ENCODE results near the gene PLCXD1.

PLCXD1 gene

DNA sequence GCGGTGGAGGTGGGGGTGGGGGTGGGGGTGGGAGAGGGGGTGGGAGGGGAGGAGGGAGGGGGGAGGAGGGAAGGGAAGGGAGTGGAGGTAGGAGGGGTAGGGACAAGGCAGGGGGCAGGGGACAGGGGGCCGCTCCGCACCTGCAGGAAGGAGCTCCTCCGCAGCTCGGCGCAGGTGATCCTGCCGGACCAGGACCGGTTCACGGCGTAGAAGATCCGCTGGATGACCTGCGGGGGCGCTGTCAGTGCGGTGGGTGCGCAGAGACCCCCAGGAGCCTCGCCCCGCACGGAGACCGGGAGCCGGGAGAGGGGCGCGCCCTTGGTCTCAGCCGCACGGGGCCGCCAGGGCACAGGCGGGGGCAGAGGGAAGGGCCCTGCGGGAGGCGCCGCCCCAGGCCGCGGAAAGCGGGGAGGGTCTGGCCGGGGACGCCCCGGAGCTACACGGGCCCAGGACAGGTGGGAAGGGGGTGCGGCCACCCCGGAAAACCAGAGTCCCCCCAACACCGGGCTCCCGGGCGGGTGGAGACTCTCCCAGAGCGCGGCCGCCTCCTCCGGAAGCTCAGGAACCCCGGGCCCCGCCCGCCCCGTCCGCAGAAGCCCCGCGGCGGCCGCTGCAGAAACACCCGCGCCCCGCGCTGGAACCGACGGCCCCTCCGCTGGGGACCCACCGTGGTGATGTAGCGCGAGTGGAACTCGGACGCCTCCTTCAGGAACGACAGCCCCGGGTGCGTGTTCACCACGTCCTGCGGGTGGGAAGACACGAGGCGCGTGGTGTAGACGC, 65.0 kb downstream of the PLCXD1 start:
- no peak for DNase-seq (ENCODE audit: low spot score)
- in situ Hi-C loops (cut with MboI; ENCODE audit: low pct_unique_long_range_greater_than_20kb, low sequenced_read_pairs, unreplicated experiment), result no loop called here
- TF ChIP-seq, protein P1, sequence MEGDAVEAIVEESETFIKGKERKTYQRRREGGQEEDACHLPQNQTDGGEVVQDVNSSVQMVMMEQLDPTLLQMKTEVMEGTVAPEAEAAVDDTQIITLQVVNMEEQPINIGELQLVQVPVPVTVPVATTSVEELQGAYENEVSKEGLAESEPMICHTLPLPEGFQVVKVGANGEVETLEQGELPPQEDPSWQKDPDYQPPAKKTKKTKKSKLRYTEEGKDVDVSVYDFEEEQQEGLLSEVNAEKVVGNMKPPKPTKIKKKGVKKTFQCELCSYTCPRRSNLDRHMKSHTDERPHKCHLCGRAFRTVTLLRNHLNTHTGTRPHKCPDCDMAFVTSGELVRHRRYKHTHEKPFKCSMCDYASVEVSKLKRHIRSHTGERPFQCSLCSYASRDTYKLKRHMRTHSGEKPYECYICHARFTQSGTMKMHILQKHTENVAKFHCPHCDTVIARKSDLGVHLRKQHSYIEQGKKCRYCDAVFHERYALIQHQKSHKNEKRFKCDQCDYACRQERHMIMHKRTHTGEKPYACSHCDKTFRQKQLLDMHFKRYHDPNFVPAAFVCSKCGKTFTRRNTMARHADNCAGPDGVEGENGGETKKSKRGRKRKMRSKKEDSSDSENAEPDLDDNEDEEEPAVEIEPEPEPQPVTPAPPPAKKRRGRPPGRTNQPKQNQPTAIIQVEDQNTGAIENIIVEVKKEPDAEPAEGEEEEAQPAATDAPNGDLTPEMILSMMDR (IDR thresholded peaks at IDR 0.05; ENCODE audit: extremely low read depth, insufficient read depth, missing control alignments), result no peak

DNA sequence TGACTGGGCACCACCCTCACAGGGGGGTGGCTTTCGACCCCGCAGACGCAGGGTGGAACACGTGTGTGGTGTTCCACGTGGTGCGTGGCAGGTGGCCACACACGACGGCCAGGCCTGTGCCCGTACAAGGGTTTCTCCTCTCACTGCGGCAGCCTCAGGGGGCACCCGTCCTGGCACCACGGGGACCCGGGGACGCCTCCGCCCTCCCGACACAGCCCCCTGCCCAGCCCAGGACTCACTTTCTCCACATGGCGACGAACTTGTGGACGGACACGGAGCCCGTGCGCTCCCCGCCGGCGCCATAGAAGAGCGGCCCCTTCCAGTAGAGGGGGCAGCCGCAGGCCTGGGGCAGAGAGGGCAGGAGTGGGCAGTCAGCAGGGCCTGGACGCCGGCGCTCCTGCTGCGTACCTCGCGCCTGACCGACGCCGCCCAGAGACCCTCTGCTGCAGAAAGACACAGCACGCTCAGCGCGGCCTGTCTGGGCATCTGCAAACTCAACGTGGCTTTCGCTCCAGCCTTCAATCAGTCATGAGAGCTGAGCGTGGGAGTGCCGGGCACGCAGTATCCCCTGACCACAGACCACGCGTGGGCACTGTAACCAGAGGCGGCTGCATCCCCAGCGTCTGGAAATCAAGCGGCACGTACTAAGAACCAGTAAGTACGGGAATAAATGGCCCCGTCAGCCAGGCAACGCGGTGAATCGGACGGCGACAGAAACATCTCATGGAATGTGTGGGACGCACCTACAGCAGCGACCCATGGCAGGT, 66.4 kb downstream of the PLCXD1 start:
- in situ Hi-C loops (cut with MboI; ENCODE audit: low pct_unique_long_range_greater_than_20kb, low sequenced_read_pairs, unreplicated experiment), result no loop called here
- TF ChIP-seq, protein P1 (IDR thresholded peaks at IDR 0.05; ENCODE audit: extremely low read depth, insufficient read depth, missing control alignments), result no peak
- no peak for DNase-seq (ENCODE audit: low spot score)

DNA sequence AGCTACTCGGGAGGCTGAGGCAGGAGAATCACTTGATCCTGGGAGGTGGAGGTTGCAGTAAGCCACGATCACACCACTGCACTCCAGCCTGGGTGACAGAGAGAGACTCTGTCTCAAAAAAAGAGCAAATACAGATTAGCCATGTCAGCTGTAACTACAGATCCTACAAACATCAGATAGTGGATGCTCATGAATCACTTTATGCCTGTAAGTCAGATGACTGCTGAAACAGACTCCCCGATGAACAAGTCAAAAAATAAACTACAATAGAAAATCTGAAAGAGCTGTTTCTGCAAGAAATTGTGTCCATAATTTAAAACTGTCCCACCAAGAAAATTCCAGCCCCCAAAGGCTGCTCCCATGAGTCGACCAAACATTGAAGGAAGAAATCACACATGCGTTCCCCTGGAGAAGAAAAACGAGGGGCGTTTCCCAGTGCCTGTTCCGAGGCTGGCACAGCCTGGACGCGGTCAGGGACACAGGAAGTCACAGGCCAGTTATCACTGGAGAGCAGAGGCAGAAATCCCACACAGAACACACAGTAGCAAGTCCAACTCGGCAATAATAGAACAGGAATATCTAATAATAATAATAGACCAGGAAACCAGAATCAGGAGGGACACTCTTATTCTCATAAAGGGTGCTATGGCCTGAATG, 67.4 kb downstream of the PLCXD1 start:
- no peak for DNase-seq (ENCODE audit: low spot score)
- TF ChIP-seq, protein P1 (IDR thresholded peaks at IDR 0.05; ENCODE audit: extremely low read depth, insufficient read depth, missing control alignments), result no peak
- in situ Hi-C loops (cut with MboI; ENCODE audit: low pct_unique_long_range_greater_than_20kb, low sequenced_read_pairs, unreplicated experiment), result no loop called here

DNA sequence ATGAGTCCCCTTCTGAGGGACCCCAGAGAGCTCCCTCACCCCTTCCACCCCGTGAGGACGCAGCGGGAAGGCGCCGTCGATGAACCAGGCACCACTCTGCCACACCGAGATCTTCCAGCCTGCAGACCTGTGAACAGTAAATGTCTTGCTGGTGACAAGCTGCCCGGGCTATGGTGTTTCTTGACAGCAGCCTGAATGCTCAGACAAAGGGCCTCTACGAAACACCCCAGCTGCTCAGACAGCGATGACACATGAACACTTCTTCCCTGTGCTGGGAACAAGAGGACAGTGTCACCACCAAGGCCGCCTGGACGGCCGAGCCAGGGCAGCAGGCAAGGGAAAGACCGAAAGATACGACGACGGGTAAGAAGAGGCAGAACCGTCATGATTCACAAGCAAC, 68.0 kb downstream of the PLCXD1 start:
- DNase-seq (ENCODE audit: low spot score), result no peak
- TF ChIP-seq, protein P1 (IDR thresholded peaks at IDR 0.05; ENCODE audit: extremely low read depth, insufficient read depth, missing control alignments), result no peak
- in situ Hi-C loops (cut with MboI; ENCODE audit: low pct_unique_long_range_greater_than_20kb, low sequenced_read_pairs, unreplicated experiment), result no loop called here

DNA sequence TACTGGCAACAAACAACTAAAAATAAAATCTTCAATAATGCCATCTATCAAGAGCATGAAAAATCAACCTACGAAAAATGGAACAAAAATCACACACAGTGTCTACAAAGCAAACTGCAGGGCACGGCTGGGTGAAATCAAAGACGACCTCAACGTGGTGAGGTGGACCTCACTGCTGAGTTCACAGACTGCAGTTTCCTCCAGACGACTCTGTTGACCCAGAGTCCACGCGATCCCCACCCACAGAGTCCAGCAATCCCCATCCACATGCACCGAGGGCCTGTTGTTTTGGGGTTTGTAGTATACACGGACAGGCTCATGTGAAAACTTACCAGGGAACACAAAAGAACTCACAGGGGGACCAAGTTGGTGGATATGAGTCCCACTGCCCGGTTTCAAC, 68.5 kb downstream of the PLCXD1 start:
- in situ Hi-C loops (cut with MboI; ENCODE audit: low pct_unique_long_range_greater_than_20kb, low sequenced_read_pairs, unreplicated experiment), result no loop called here
- TF ChIP-seq, protein P1 (IDR thresholded peaks at IDR 0.05; ENCODE audit: extremely low read depth, insufficient read depth, missing control alignments), result no peak
- no peak for DNase-seq (ENCODE audit: low spot score)

DNA sequence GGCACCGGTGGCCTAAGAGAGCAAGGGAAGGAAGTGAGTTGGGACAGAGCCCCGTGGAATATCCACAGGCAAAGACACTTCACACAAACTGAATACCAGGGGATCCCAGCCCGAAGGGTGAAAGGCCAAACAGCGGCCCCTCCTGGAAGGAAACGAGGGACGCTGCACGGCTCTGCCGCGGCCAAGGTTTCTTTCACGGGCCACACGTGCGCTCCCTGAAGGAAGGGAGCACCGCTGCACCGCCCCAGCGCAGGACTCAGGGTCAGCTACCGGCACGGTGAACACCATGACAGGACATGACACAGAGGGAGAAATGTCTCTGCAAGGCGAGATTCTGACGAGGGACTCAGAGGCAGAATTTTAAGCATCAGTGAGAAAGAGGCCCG, 69.0 kb downstream of the PLCXD1 start:
- TF ChIP-seq, protein P1 (IDR thresholded peaks at IDR 0.05; ENCODE audit: extremely low read depth, insufficient read depth, missing control alignments), result no peak
- in situ Hi-C loops (cut with MboI; ENCODE audit: low pct_unique_long_range_greater_than_20kb, low sequenced_read_pairs, unreplicated experiment), result no loop called here
- DNase-seq (ENCODE audit: low spot score), result no peak
